H9 (cell line): ENCODE data around the gene NDST1. TPM values are rescaled to one million over a fixed set of nuclear protein-coding genes. Genes with fewer than 3 reads are reported as not detected.

Source experiments
- DNase-seq: peaks from one replicate; pipeline ENCODE4 v3.0.0-alpha.2; 2017
- H2AFZ ChIP-seq: one replicate; pipeline ENCODE4 v1.6.1; 2013; ENCODE audit warnings: mild to moderate bottlenecking, low read length, control low read depth, moderate library complexity
- H2AK5ac ChIP-seq: 2 replicates; pipeline ENCODE4 v1.6.1; 2013; ENCODE audit warnings: low read length, control low read depth, mixed read lengths; ENCODE audit not compliant: insufficient read length
- H2BK120ac ChIP-seq: one replicate; pipeline ENCODE4 v1.6.1; 2013; ENCODE audit warnings: low read depth, mild to moderate bottlenecking, low read length, control low read depth, inconsistent platforms; ENCODE audit not compliant: poor library complexity, severe bottlenecking
- H2BK12ac ChIP-seq: 2 replicates; pipeline ENCODE4 v1.6.1; 2013; ENCODE audit warnings: low read length, control low read depth, mixed read lengths, low read depth; ENCODE audit not compliant: insufficient read length
- H2BK15ac ChIP-seq: 2 replicates; pipeline ENCODE4 v1.6.1; 2013; ENCODE audit warnings: low read depth, low read length, control low read depth
- H2BK20ac ChIP-seq: one replicate; pipeline ENCODE4 v1.6.1; 2013; ENCODE audit warnings: low read depth, mild to moderate bottlenecking, low read length, control low read depth, inconsistent platforms; ENCODE audit not compliant: poor library complexity, severe bottlenecking
- H2BK5ac ChIP-seq: 2 replicates; pipeline ENCODE4 v1.6.1; 2013; ENCODE audit warnings: low read length, control low read depth, mixed read lengths; ENCODE audit not compliant: insufficient read length
- H3K14ac ChIP-seq: 2 replicates; pipeline ENCODE4 v1.6.1; 2013; ENCODE audit warnings: low read length, control low read depth; ENCODE audit not compliant: insufficient read depth
- H3K18ac ChIP-seq: 2 replicates; pipeline ENCODE4 v1.6.1; 2013; ENCODE audit warnings: low read depth, mild to moderate bottlenecking, mixed read lengths, low read length, control low read depth; ENCODE audit not compliant: insufficient read length
- H3K23ac ChIP-seq: 2 replicates; pipeline ENCODE4 v1.6.1; 2013; ENCODE audit warnings: low read length, control low read depth, mixed read lengths, low read depth; ENCODE audit not compliant: insufficient read length
- H3K23me2 ChIP-seq: 2 replicates; pipeline ENCODE4 v1.6.1; 2013; ENCODE audit warnings: low read depth, mild to moderate bottlenecking, mixed read lengths, low read length, control low read depth; ENCODE audit not compliant: insufficient read length, poor library complexity, severe bottlenecking
- H3K27ac ChIP-seq: 2 replicates; pipeline ENCODE4 v1.5.1; 2013; ENCODE audit warnings: low read length, control low read depth, mixed read lengths, low read depth; ENCODE audit not compliant: insufficient read length
- H3K27me3 ChIP-seq: 2 replicates; pipeline ENCODE4 v1.6.1; 2013; ENCODE audit warnings: low read length, control low read depth, inconsistent platforms; ENCODE audit not compliant: insufficient read depth
- H3K4ac ChIP-seq: 2 replicates; pipeline ENCODE4 v1.6.1; 2013; ENCODE audit warnings: low read depth, mild to moderate bottlenecking, control low read depth, inconsistent platforms, low read length, moderate library complexity
- H3K4me1 ChIP-seq: 2 replicates; pipeline ENCODE4 v1.6.1; 2013; ENCODE audit warnings: low read length, control low read depth, inconsistent platforms; ENCODE audit not compliant: insufficient read depth
- H3K4me2 ChIP-seq: 2 replicates; pipeline ENCODE4 v1.6.1; 2013; ENCODE audit warnings: low read length, control low read depth, mixed read lengths; ENCODE audit not compliant: insufficient read length, insufficient read depth
- H3K56ac ChIP-seq: 2 replicates; pipeline ENCODE4 v1.6.1; 2013; ENCODE audit warnings: low read depth, mild to moderate bottlenecking, mixed read lengths, low read length, control low read depth; ENCODE audit not compliant: insufficient read length
- H3K79me1 ChIP-seq: 2 replicates; pipeline ENCODE4 v1.6.1; 2013; ENCODE audit warnings: low read depth, mild to moderate bottlenecking, moderate library complexity, low read length, control low read depth, inconsistent platforms; ENCODE audit not compliant: insufficient read depth, poor library complexity, severe bottlenecking
- H3K79me2 ChIP-seq: 2 replicates; pipeline ENCODE4 v1.6.1; 2013; ENCODE audit warnings: low read length, control low read depth, inconsistent platforms; ENCODE audit not compliant: insufficient read depth
- H3K9ac ChIP-seq: 2 replicates; pipeline ENCODE4 v1.6.1; 2013; ENCODE audit warnings: low read length, control low read depth, mixed read lengths; ENCODE audit not compliant: insufficient read length; ENCODE audit errors: extremely low read depth
- H3K9me3 ChIP-seq: one replicate; pipeline ENCODE4 v1.6.1; 2013; ENCODE audit warnings: low read depth, low read length, inconsistent platforms; ENCODE audit not compliant: control insufficient read depth
- H3T11ph ChIP-seq: one replicate; pipeline ENCODE4 v1.6.1; 2013; ENCODE audit warnings: mild to moderate bottlenecking, low read length, control low read depth, inconsistent platforms
- H4K20me1 ChIP-seq: one replicate; pipeline ENCODE4 v1.6.1; 2013; ENCODE audit not compliant: control insufficient read depth, insufficient read length, insufficient read depth
- H4K5ac ChIP-seq: 2 replicates; pipeline ENCODE4 v1.6.1; 2013; ENCODE audit warnings: low read depth, mild to moderate bottlenecking, mixed read lengths, low read length, control low read depth; ENCODE audit not compliant: insufficient read length
- H4K8ac ChIP-seq: replicated peaks from 2 replicates; pipeline ENCODE4 v1.6.1; 2013; ENCODE audit warnings: low read length, control low read depth, mixed read lengths, low read depth; ENCODE audit not compliant: insufficient read length
- H4K91ac ChIP-seq: 2 replicates; pipeline ENCODE4 v1.6.1; 2013; ENCODE audit warnings: low read depth, mild to moderate bottlenecking, moderate library complexity, mixed read lengths, low read length, control low read depth; ENCODE audit not compliant: insufficient read length
- H3K27ac Mint-ChIP-seq, 3 experiments: 2 replicates in 2 of 3; 3 replicates in 1 of 3; pipeline ENCODE4 v1.8.0; 2020 to 2021; ENCODE audit warnings: mixed read lengths in 3 of 3, mild to moderate bottlenecking in 1 of 3, moderate library complexity in 1 of 3
- H3K27me3 Mint-ChIP-seq: 2 replicates; pipeline ENCODE4 v1.8.0; 2021; ENCODE audit warnings: low read depth, mild to moderate bottlenecking, moderate library complexity, mixed read lengths
- H3K36me3 Mint-ChIP-seq, 3 experiments: 2 replicates in 2 of 3; 3 replicates in 1 of 3; pipeline ENCODE4 v1.8.0; 2020 to 2021; ENCODE audit warnings: low read depth in 3 of 3, mixed read lengths in 3 of 3; ENCODE audit not compliant: insufficient read depth in 1 of 3
- H3K4me1 Mint-ChIP-seq, 2 experiments: 2 replicates each; pipeline ENCODE4 v1.8.0; 2020; ENCODE audit warnings: mixed read lengths in 2 of 2
- H3K4me3 Mint-ChIP-seq, 2 experiments: 2 replicates in 1 of 2; 3 replicates in 1 of 2; pipeline ENCODE4 v1.8.0; 2020 to 2021; ENCODE audit warnings: mild to moderate bottlenecking in 2 of 2, mixed read lengths in 2 of 2, moderate library complexity in 1 of 2
- H3K9me3 Mint-ChIP-seq, 2 experiments: 2 replicates in 1 of 2; 3 replicates in 1 of 2; pipeline ENCODE4 v1.8.0; 2020; ENCODE audit warnings: mild to moderate bottlenecking in 2 of 2, mixed read lengths in 2 of 2, moderate library complexity in 1 of 2
- CTCF ChIP-seq: fragments of 200-600 bp; sonication (generic); conservative IDR thresholded peaks from 3 replicates; pipeline ENCODE4 v1.8.0; 2021; ENCODE audit warnings: antibody characterized with exemption, mild to moderate bottlenecking
- WGBS: extraction: QIAGEN DNeasy Blood & Tissue Kit; methylation state at CpG from one replicate; pipeline ENCODE4 v1.1.7; 2013; ENCODE audit warnings: missing lambda C conversion rate, low lambda C conversion rate, mixed read lengths; ENCODE audit not compliant: insufficient read length; ENCODE audit errors: extremely low coverage; 5-methylcytosine and 5-hydroxymethylcytosine counted together
- total RNA-seq: library from RNA; stranded (reverse); gene quantifications from 2 replicates; pipeline ENCODE4 v1.2.1, GENCODE V29; 2021

NDST1 gene
- total RNA-seq, 1 experiment from 2014 or later = 65.5 TPM

GRCh38 chr5:150530951-150531588 is 23.1 kb downstream of the NDST1 start:
- Histone ChIP-seq H3K14ac (no peak overlapping the region), H2BK15ac (no peak overlapping the region), H2AK5ac (no peak overlapping the region), H4K20me1 (no peaks in the 10 kb centered on the region), H3K27ac (no peak overlapping the region), H3K4me2 (no peak overlapping the region), H3K23ac (no peak overlapping the region), H3K27me3 (no peaks in the 10 kb centered on the region), H4K8ac (no peak overlapping the region), H3K18ac (no peak overlapping the region), H3K4me1 (no peaks in the 10 kb centered on the region), H2AFZ (no peak overlapping the region), H3K56ac (no peak overlapping the region), H3K9ac (no peak overlapping the region), H2BK5ac (no peak overlapping the region), H2BK120ac (no peak overlapping the region), H4K91ac (no peak overlapping the region), H3K79me1 (peaks cover 2% of the 10 kb centered on the region), H4K5ac (no peak overlapping the region), H3K4ac (no peak overlapping the region), H2BK20ac (no peak overlapping the region), H3K9me3 (no peaks in the 10 kb centered on the region), H3K23me2 (no peaks in the 10 kb centered on the region), H3K79me2 (no peaks in the 10 kb centered on the region; the same call in 1 of the 2 replicates), H3T11ph (no peak overlapping the region), H2BK12ac (no peak overlapping the region)
- no CpG with 5 or more reads among the region's 9 CpGs for whole genome bisulfite sequencing
- DNase-seq = no peak
- Mint-ChIP-seq H3K27ac (no peak overlapping the region), H3K4me3 (no peak overlapping the region), H3K27me3 (no peaks in the 10 kb centered on the region), H3K36me3 (peaks cover 22 to 51% (median 41%) of the 10 kb centered on the region in 3 experiments; a peak in 6 of 7 replicates), H3K9me3 (no peaks in the 10 kb centered on the region), H3K4me1 (peaks cover 23 to 27% of the 10 kb centered on the region in 2 experiments)
- TF ChIP-seq CTCF = no peak
